NT2/D1 (cell line): ENCODE results near the gene POU3F3.

Source experiments
- SUZ12 ChIP-seq: IDR thresholded peaks from 2 replicates; pipeline ENCODE4 v1.6.1; 2011; ENCODE audit not compliant: insufficient read length, insufficient read depth; ENCODE audit errors: extremely low read depth
- YY1 ChIP-seq: IDR thresholded peaks from 2 replicates; pipeline ENCODE4 v1.6.1; 2011; ENCODE audit not compliant: insufficient read length, insufficient read depth
- ZNF274 ChIP-seq: IDR thresholded peaks from 2 replicates; pipeline ENCODE4 v1.6.1; 2011; ENCODE audit warnings: mild to moderate bottlenecking, low read depth, low read length

DNA sequence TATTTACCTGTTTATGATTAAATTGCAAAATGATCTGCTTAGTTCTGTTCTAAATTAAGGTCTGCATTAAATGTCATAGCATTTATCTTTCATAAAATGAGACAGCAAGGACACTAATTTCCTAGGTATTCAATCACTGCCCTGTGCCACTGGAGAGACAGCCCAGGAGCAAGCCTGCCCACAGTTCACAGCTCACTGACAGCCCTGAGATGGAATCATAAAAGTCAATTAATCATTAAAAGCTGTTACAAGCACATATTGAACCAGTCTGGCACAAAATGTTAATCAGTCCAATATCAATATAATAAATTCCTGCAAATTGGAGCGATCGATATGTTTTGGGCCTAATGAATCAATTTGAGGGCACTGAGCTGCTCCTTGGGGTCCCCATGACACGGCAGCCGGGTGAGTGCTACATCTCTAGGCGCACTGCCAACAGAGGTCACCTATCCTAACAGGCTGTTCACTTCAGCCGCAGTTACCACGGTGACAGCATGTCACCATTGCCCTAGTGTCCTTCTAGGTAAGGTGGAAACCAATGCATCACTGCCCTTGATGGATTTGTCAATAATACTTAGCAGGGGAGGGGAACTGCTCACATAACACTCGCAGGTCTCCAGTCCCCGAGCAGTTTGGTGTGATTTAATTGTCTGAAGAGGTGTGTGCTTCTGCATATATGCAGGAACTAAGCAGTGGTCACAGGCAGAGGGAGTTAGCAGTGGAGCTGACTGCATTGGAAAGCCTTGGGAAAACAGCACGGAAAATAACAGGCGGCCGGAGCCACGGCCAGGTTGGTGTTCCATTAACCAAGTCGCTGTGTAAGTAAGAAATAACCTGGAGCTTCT lies 47.3 kb downstream of the POU3F3 start:
- no peak for TF ChIP-seq YY1
- no peak for TF ChIP-seq ZNF274
- TF ChIP-seq SUZ12: no peak
